HepG2 (cell line): ENCODE measurements around the gene CAPN10. TPM values are rescaled to one million over a fixed set of nuclear protein-coding genes. Genes with fewer than 3 reads are reported as not detected.
A peak's percentile ranks its signal among the peaks of the same experiment; 100 is the strongest.

Experiments
- AKAP8 ChIP-seq: sonication (generic); formaldehyde crosslinking; IDR thresholded peaks from 2 replicates; pipeline ENCODE4 v1.5.1; 2020; ENCODE audit warnings: mild to moderate bottlenecking, missing genetic modification reagents
- GABPB1 ChIP-seq: IDR thresholded peaks from 2 replicates; pipeline ENCODE4 v1.6.1; 2016; ENCODE audit warnings: mild to moderate bottlenecking, missing genetic modification reagents, moderate library complexity, missing compliant biosample characterization
- HNRNPL ChIP-seq: fragments of 200-400 bp; formaldehyde crosslinking; IDR thresholded peaks from 2 replicates; pipeline ENCODE4 v1.6.1; 2017; ENCODE audit warnings: mild to moderate bottlenecking, low read depth, low read length
- NFRKB ChIP-seq: fragments of 450-650 bp; IDR thresholded peaks from 2 replicates; pipeline ENCODE4 v1.6.1; 2017
- POLR2G ChIP-seq: fragments of 200-400 bp; formaldehyde crosslinking; IDR thresholded peaks from 2 replicates; pipeline ENCODE4 v1.6.1; 2018; ENCODE audit warnings: mild to moderate bottlenecking, low read depth, low read length, moderate library complexity
- SRSF9 ChIP-seq: fragments of 200-400 bp; formaldehyde crosslinking; IDR thresholded peaks from 2 replicates; pipeline ENCODE4 v1.6.1; 2018; ENCODE audit warnings: borderline replicate concordance, mild to moderate bottlenecking, low read depth, low read length; ENCODE audit not compliant: insufficient read depth, poor library complexity, severe bottlenecking
- ZNF205 ChIP-seq: IDR thresholded peaks from 2 replicates; pipeline ENCODE4 v1.6.1; 2018; ENCODE audit warnings: missing biosample characterization, missing genetic modification reagents
- ZNF296 ChIP-seq: sonication (generic); formaldehyde crosslinking; conservative IDR thresholded peaks from 2 replicates; pipeline ENCODE4 v1.5.0; 2020; ENCODE audit warnings: mild to moderate bottlenecking, missing genetic modification reagents
- ZNF33A ChIP-seq: sonication (generic); formaldehyde crosslinking; IDR thresholded peaks from 2 replicates; pipeline ENCODE4 v1.5.1; 2020; ENCODE audit warnings: missing genetic modification reagents, mild to moderate bottlenecking, moderate library complexity, borderline replicate concordance
- ZNF510 ChIP-seq: sonication (generic); formaldehyde crosslinking; IDR thresholded peaks from 2 replicates; pipeline ENCODE4 v1.4.0; 2020; ENCODE audit warnings: low read depth, mild to moderate bottlenecking, missing genetic modification reagents
- ZNF709 ChIP-seq: sonication (generic); formaldehyde crosslinking; IDR thresholded peaks from 2 replicates; pipeline ENCODE4 v1.5.0; 2020; ENCODE audit warnings: mild to moderate bottlenecking, missing genetic modification reagents
- polyA plus RNA-seq, 8 experiments: library from polyadenylated mRNA; depleted of rRNA in 3 of 8; stranded (reverse) in 7 of 8; unstranded in 1 of 8; fragments of >200 nt; fragmentation: Illumina TruSeq in 4 of 8; extraction: Trizol in 4 of 8; gene quantifications; 2 replicates each; pipeline versions ENCODE4 v1.2.1 to v1.2.3, GENCODE V29; 2011 to 2016; ENCODE audit warnings: low read depth in 4 of 8, missing spikeins in 1 of 8, mixed read lengths in 1 of 8; ENCODE audit not compliant: insufficient read depth in 1 of 8
- total RNA-seq, 5 experiments: library from RNA; depleted of rRNA; stranded (reverse); fragments of >200 nt; fragmentation: Illumina TruSeq; extraction: Trizol; gene quantifications; 2 replicates each; pipeline ENCODE4 v1.2.3, GENCODE V29; 2016; ENCODE audit warnings: low read depth in 1 of 5
- TF ChIP-seq, protein P1 (sequence below): sonication (generic); formaldehyde crosslinking; conservative IDR thresholded peaks from 2 replicates; pipeline ENCODE4 v1.4.0; 2020; ENCODE audit warnings: mild to moderate bottlenecking, missing genetic modification reagents, moderate library complexity
- TF ChIP-seq, protein P2 (sequence below): sonication (generic); formaldehyde crosslinking; IDR thresholded peaks from 2 replicates; pipeline ENCODE4 v1.8.1; 2023; ENCODE audit warnings: missing genetic modification reagents, mild to moderate bottlenecking, borderline replicate concordance
- TF ChIP-seq, protein P3 (sequence below), 2 experiments: IDR thresholded peaks; 2 replicates each; pipeline ENCODE4 v1.6.1; 2011 to 2012; ENCODE audit warnings: low read length in 2 of 2, borderline replicate concordance in 1 of 2, low read depth in 1 of 2, mild to moderate bottlenecking in 1 of 2, moderate library complexity in 1 of 2
- TF ChIP-seq, protein P4 (sequence below): sonication (generic); formaldehyde crosslinking; IDR thresholded peaks from 2 replicates; pipeline ENCODE4 v1.5.0; 2020; ENCODE audit warnings: missing genetic modification reagents, mild to moderate bottlenecking, borderline replicate concordance

CAPN10 gene
- total and polyA plus RNA-seq, 2 of the 13 experiments (the other 11 are each of a cell fraction or from before 2014, with no cell fraction given) = 27.6 to 32.4 TPM

DNA sequence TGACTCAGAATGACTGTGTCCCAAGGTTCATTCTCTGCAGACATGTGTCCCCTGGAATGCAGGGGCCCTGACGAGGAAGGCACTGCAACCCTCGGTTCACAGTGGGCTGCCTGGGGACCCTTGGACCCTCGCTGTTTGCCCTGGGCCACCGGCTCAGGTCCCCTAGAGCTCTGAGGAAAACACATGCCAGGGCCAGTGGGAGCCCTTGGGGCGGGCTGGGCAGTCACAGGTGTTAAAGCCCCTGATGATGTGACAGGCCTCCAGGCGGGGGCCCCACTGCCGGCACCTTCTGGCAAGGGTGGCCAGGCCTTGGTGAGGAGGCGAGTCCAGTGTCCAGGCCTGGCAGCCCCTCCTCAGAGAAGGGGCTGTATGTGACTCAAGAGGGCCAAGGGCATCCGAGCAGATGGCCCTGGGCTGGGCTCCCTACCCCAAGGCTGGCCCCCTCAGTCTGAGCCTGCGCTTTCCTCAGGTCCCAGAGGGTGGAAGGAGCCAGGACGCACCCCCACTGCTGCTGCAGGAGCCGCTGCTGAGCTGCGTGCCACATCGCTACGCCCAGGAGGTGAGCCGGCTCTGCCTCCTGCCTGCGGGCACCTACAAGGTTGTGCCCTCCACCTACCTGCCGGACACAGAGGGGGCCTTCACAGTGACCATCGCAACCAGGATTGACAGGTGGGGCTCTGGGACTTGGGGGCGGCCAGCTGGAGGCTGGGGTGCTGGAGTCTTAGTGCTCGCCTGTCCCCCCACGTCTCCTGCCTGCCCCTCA, 11.1 kb downstream of the CAPN10 start (continued):
- TF ChIP-seq, protein P1, sequence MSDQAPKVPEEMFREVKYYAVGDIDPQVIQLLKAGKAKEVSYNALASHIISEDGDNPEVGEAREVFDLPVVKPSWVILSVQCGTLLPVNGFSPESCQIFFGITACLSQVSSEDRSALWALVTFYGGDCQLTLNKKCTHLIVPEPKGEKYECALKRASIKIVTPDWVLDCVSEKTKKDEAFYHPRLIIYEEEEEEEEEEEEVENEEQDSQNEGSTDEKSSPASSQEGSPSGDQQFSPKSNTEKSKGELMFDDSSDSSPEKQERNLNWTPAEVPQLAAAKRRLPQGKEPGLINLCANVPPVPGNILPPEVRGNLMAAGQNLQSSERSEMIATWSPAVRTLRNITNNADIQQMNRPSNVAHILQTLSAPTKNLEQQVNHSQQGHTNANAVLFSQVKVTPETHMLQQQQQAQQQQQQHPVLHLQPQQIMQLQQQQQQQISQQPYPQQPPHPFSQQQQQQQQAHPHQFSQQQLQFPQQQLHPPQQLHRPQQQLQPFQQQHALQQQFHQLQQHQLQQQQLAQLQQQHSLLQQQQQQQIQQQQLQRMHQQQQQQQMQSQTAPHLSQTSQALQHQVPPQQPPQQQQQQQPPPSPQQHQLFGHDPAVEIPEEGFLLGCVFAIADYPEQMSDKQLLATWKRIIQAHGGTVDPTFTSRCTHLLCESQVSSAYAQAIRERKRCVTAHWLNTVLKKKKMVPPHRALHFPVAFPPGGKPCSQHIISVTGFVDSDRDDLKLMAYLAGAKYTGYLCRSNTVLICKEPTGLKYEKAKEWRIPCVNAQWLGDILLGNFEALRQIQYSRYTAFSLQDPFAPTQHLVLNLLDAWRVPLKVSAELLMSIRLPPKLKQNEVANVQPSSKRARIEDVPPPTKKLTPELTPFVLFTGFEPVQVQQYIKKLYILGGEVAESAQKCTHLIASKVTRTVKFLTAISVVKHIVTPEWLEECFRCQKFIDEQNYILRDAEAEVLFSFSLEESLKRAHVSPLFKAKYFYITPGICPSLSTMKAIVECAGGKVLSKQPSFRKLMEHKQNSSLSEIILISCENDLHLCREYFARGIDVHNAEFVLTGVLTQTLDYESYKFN (CRISPR knock-in tag) = peak; percentile 98
- TF ChIP-seq POLR2G = 0 out of 2 replicates have a peak, but pooled peaks have one; percentile 24
- no peak for TF ChIP-seq HNRNPL
- no peak for TF ChIP-seq ZNF510 (CRISPR knock-in tag)
- no peak for TF ChIP-seq ZNF33A
- TF ChIP-seq GABPB1 = peak; percentile 44
- no peak for TF ChIP-seq NFRKB
- peak; percentile 81; the same call in 1 of the 2 replicates for TF ChIP-seq ZNF296 (CRISPR knock-in tag)
- no peak for TF ChIP-seq ZNF205 (CRISPR knock-in tag)
- TF ChIP-seq, protein P2, sequence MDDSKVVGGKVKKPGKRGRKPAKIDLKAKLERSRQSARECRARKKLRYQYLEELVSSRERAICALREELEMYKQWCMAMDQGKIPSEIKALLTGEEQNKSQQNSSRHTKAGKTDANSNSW = no peak
- TF ChIP-seq SRSF9 = no peak
- TF ChIP-seq, protein P3, sequence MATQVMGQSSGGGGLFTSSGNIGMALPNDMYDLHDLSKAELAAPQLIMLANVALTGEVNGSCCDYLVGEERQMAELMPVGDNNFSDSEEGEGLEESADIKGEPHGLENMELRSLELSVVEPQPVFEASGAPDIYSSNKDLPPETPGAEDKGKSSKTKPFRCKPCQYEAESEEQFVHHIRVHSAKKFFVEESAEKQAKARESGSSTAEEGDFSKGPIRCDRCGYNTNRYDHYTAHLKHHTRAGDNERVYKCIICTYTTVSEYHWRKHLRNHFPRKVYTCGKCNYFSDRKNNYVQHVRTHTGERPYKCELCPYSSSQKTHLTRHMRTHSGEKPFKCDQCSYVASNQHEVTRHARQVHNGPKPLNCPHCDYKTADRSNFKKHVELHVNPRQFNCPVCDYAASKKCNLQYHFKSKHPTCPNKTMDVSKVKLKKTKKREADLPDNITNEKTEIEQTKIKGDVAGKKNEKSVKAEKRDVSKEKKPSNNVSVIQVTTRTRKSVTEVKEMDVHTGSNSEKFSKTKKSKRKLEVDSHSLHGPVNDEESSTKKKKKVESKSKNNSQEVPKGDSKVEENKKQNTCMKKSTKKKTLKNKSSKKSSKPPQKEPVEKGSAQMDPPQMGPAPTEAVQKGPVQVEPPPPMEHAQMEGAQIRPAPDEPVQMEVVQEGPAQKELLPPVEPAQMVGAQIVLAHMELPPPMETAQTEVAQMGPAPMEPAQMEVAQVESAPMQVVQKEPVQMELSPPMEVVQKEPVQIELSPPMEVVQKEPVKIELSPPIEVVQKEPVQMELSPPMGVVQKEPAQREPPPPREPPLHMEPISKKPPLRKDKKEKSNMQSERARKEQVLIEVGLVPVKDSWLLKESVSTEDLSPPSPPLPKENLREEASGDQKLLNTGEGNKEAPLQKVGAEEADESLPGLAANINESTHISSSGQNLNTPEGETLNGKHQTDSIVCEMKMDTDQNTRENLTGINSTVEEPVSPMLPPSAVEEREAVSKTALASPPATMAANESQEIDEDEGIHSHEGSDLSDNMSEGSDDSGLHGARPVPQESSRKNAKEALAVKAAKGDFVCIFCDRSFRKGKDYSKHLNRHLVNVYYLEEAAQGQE (IDR thresholded peaks at IDR 0.05; ENCODE audit: borderline replicate concordance in 1 of 2, low read depth in 1 of 2, low read length in 2 of 2) = 0 out of 4 replicates have a peak, but pooled peaks of 1 of the 2 experiments have one; percentile 31
- TF ChIP-seq, protein P4, sequence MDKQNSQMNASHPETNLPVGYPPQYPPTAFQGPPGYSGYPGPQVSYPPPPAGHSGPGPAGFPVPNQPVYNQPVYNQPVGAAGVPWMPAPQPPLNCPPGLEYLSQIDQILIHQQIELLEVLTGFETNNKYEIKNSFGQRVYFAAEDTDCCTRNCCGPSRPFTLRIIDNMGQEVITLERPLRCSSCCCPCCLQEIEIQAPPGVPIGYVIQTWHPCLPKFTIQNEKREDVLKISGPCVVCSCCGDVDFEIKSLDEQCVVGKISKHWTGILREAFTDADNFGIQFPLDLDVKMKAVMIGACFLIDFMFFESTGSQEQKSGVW (CRISPR knock-in tag) = no peak
- 0 out of 2 replicates have a peak, but pooled peaks have one; percentile 24 for TF ChIP-seq ZNF709 (CRISPR knock-in tag)
- TF ChIP-seq AKAP8 (CRISPR knock-in tag) = no peak
